Endothelial cell of umbilical vein (primary cell): ENCODE results near the gene UBE2M. TPM values are rescaled to one million over a fixed set of nuclear protein-coding genes. Genes with fewer than 3 reads are reported as not detected.
"Not testable (repeated sequence)": the region's sequence is repeated elsewhere in the genome, so short reads cannot be mapped to it uniquely, and the experiment has no call there.

ENCODE experiments used
- BruUV-seq: library from RNA; stranded (reverse); fragments of 400-500 nt; replicated peaks from 2 replicates; lab custom pipeline; 2021; lab: Mats Ljungman, UMichigan
- CTCF ChIA-PET: fragments of 300-600, 350-600 bp; sonication (Branson Sonifier 250); formaldehyde crosslinking; loops from one replicate; lab custom pipeline; 2021; ENCODE audit warnings: antibody characterized with exemption, inconsistent platforms; lab: Charles Lee
- POLR2A ChIA-PET: fragments of 300-600, 350-600 bp; sonication (Branson Sonifier 250); formaldehyde crosslinking; loops from one replicate; lab custom pipeline; 2021; ENCODE audit warnings: antibody characterized with exemption, inconsistent platforms; lab: Charles Lee
- DNase-seq: peaks from one replicate; pipeline ENCODE4 v3.0.0-alpha.2; 2011; ENCODE audit warnings: low read depth, low spot score
- FAIRE-seq: peaks from 2 replicates; lab custom pipeline; 2011; peaks lifted over from hg19 to GRCh38; lab: Jason Lieb, UNC
- H2AFZ ChIP-seq: 2 replicates; pipeline ENCODE4 v1.6.0; 2012; ENCODE audit warnings: low read depth, low read length, control low read depth, inconsistent platforms
- H3K27ac ChIP-seq: 2 replicates; pipeline ENCODE4 v1.5.1; 2011; ENCODE audit warnings: low read depth, mild to moderate bottlenecking, control low read depth, low read length, moderate library complexity; ENCODE audit not compliant: insufficient read depth
- H3K27me3 ChIP-seq, 2 experiments: 2 replicates each; pipeline versions ENCODE4 v1.6.0 to v1.6.1; 2011; ENCODE audit warnings: low read length in 2 of 2, mixed read lengths in 1 of 2; ENCODE audit not compliant: control insufficient read depth in 2 of 2, insufficient read depth in 2 of 2
- H3K36me3 ChIP-seq, 2 experiments: 2 replicates in 1 of 2; 3 replicates in 1 of 2; pipeline ENCODE4 v1.5.1; 2011; ENCODE audit warnings: low read length in 2 of 2, mild to moderate bottlenecking in 1 of 2, moderate library complexity in 1 of 2; ENCODE audit not compliant: control insufficient read depth in 2 of 2, insufficient read depth in 2 of 2; ENCODE audit errors: extremely low read depth in 1 of 2
- H3K4me1 ChIP-seq: 3 replicates; pipeline ENCODE4 v1.5.1; 2011; ENCODE audit warnings: mild to moderate bottlenecking, low read length; ENCODE audit not compliant: control insufficient read depth, insufficient read depth; ENCODE audit errors: extremely low read depth
- H3K4me2 ChIP-seq: 2 replicates; pipeline ENCODE4 v1.6.1; 2011; ENCODE audit warnings: low read length, control low read depth, mixed read lengths; ENCODE audit not compliant: insufficient read depth
- H3K4me3 ChIP-seq, 3 experiments: fragments of 200-600 bp in 1 of 3; sonication (generic), shearing (Covaris generic) in 1 of 3; replicated peaks in 1 of 3; 2 replicates each; pipeline ENCODE4 v1.5.1; 2011 to 2016; ENCODE audit warnings: control low read depth in 3 of 3, low read length in 3 of 3, mild to moderate bottlenecking in 2 of 3, inconsistent platforms in 1 of 3, low read depth in 1 of 3, moderate library complexity in 1 of 3; ENCODE audit not compliant: insufficient read depth in 1 of 3
- H3K79me2 ChIP-seq: 2 replicates; pipeline ENCODE4 v1.6.0; 2012; ENCODE audit warnings: low read length, inconsistent platforms; ENCODE audit not compliant: control insufficient read depth, insufficient read depth
- H3K9ac ChIP-seq: replicated peaks from 2 replicates; pipeline ENCODE3; 2011; ENCODE audit warnings: low read length, control low read depth; ENCODE audit not compliant: insufficient read depth; ENCODE audit errors: extremely low read depth
- H3K9me1 ChIP-seq: replicated peaks from 3 replicates; pipeline ENCODE4 v1.6.0; 2011; ENCODE audit warnings: mild to moderate bottlenecking, low read length; ENCODE audit not compliant: control insufficient read depth, insufficient read depth; ENCODE audit errors: extremely low read depth
- H3K9me3 ChIP-seq: replicated peaks from 2 replicates; pipeline ENCODE4 v1.5.1; 2012; ENCODE audit warnings: low read length, inconsistent platforms; ENCODE audit not compliant: control insufficient read depth, insufficient read depth
- H4K20me1 ChIP-seq: replicated peaks from 2 replicates; pipeline ENCODE3; 2011; ENCODE audit warnings: mild to moderate bottlenecking, low read length; ENCODE audit not compliant: control insufficient read depth, insufficient read depth; ENCODE audit errors: extremely low read depth
- EZH2 ChIP-seq: IDR thresholded peaks from 2 replicates; pipeline ENCODE4 v1.6.1; 2012; ENCODE audit warnings: borderline replicate concordance, low read depth, mild to moderate bottlenecking, moderate library complexity, low read length, inconsistent platforms; ENCODE audit not compliant: severe bottlenecking
- FOS ChIP-seq: IDR thresholded peaks from 2 replicates; pipeline ENCODE4 v1.6.1; 2011; ENCODE audit warnings: mild to moderate bottlenecking, low read length, moderate library complexity, borderline replicate concordance; ENCODE audit not compliant: insufficient read depth
- GATA2 ChIP-seq: IDR thresholded peaks from 2 replicates; pipeline ENCODE4 v1.7.0; 2011; ENCODE audit warnings: low read depth, mild to moderate bottlenecking, moderate library complexity, mixed read lengths, low read length; ENCODE audit not compliant: insufficient read length, insufficient read depth
- JUN ChIP-seq: IDR thresholded peaks from 2 replicates; pipeline ENCODE4 v1.6.1; 2011; ENCODE audit warnings: borderline replicate concordance, low read depth; ENCODE audit not compliant: insufficient read length, insufficient read depth
- MYC ChIP-seq: IDR thresholded peaks from one replicate; pipeline ENCODE4 v1.6.1; 2011; ENCODE audit warnings: mild to moderate bottlenecking, low read depth, low read length
- POLR2A ChIP-seq: IDR thresholded peaks from 2 replicates; pipeline ENCODE4 v1.6.1; 2012; ENCODE audit warnings: low read depth, mild to moderate bottlenecking, control low read depth, low read length
- POLR2AphosphoS5 ChIP-seq: IDR thresholded peaks from 2 replicates; pipeline ENCODE4 v1.6.1; 2012; ENCODE audit warnings: low read depth, mild to moderate bottlenecking, control low read depth, low read length, moderate library complexity; ENCODE audit not compliant: insufficient read depth
- dilution Hi-C: fragments of 300-500 bp; cut with MboI; formaldehyde crosslinking; loops from one replicate; pipeline ENCODE4 v1.15.0; 2019; ENCODE audit warnings: low sequenced_read_pairs; ENCODE audit not compliant: extremely low pct_ligation_motif_present
- intact Hi-C: fragments of 100-400 bp; cut with micrococcal nuclease; formaldehyde crosslinking; loops from one replicate; pipeline ENCODE4 v1.10.0; 2022
- polyA plus RNA-seq, 4 experiments: library from polyadenylated mRNA; depleted of rRNA in 3 of 4; stranded (reverse) in 3 of 4; unstranded in 1 of 4; fragments of >200 nt; gene quantifications; 2 replicates each; pipeline versions ENCODE4 v1.2.1 to v1.2.3, GENCODE V29; 2011 to 2012; ENCODE audit warnings: missing spikeins in 1 of 4
- total RNA-seq: library from RNA; stranded (reverse); gene quantifications from 2 replicates; pipeline ENCODE4 v1.2.3, GENCODE V29; 2021
- TF ChIP-seq, protein P1 (sequence below): IDR thresholded peaks from 2 replicates; pipeline ENCODE4 v1.6.1; 2011; ENCODE audit not compliant: insufficient read depth, insufficient read length
- TF ChIP-seq, protein P2 (sequence below), 2 donors: IDR thresholded peaks; 1 replicate in 1 of 2; 2 replicates in 1 of 2; pipeline ENCODE4 v1.5.1; 2011; ENCODE audit warnings: low read length in 2 of 2, mild to moderate bottlenecking in 2 of 2, moderate library complexity in 2 of 2, control low read depth in 1 of 2, inconsistent platforms in 1 of 2, low read depth in 1 of 2; ENCODE audit not compliant: insufficient read depth in 1 of 2; ENCODE audit errors: extremely low read depth in 1 of 2

UBE2M gene
- total and polyA plus RNA-seq, 2 donors (not counting 3 experiments of a cell fraction or from before 2014, with no cell fraction given): 87.8 to 102 TPM

- Histone ChIP-seq H3K36me3 (peaks cover 0 to 11% of the 10 kb centered on the region in 2 experiments), H3K27me3 (no peaks in the 10 kb centered on the region), H3K4me2 (no peak overlapping the region), H3K9ac (no peak overlapping the region), H4K20me1 (no peaks in the 10 kb centered on the region), H3K27ac (no peak overlapping the region), H3K9me3 (no peaks in the 10 kb centered on the region), H2AFZ (no peak overlapping the region), H3K4me3 (no peak overlapping the region), H3K9me1 (no peaks in the 10 kb centered on the region), H3K4me1 (peaks cover 12% of the 10 kb centered on the region), H3K79me2 (peaks cover 13% of the 10 kb centered on the region)
- ChIA-PET POLR2A (no interaction called here), CTCF (interaction anchor here (1.7 to 8.9 kb wide), 2 partner anchors 59 to 64 kb away, joined by 7 to 111 read pairs; partner anchors contain the start of gene ZBTB45)
- no TSS peak for BruUV-seq
- intact Hi-C loops: no loop called here
- no peak for TF ChIP-seq MYC
- TF ChIP-seq, protein P1, sequence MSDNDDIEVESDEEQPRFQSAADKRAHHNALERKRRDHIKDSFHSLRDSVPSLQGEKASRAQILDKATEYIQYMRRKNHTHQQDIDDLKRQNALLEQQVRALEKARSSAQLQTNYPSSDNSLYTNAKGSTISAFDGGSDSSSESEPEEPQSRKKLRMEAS: no peak
- TF ChIP-seq JUN: no peak
- no peak for TF ChIP-seq FOS
- TF ChIP-seq, protein P2, sequence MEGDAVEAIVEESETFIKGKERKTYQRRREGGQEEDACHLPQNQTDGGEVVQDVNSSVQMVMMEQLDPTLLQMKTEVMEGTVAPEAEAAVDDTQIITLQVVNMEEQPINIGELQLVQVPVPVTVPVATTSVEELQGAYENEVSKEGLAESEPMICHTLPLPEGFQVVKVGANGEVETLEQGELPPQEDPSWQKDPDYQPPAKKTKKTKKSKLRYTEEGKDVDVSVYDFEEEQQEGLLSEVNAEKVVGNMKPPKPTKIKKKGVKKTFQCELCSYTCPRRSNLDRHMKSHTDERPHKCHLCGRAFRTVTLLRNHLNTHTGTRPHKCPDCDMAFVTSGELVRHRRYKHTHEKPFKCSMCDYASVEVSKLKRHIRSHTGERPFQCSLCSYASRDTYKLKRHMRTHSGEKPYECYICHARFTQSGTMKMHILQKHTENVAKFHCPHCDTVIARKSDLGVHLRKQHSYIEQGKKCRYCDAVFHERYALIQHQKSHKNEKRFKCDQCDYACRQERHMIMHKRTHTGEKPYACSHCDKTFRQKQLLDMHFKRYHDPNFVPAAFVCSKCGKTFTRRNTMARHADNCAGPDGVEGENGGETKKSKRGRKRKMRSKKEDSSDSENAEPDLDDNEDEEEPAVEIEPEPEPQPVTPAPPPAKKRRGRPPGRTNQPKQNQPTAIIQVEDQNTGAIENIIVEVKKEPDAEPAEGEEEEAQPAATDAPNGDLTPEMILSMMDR (IDR thresholded peaks at IDR 0.05; ENCODE audit: extremely low read depth in 1 of 2, insufficient read depth in 1 of 2, low read depth in 1 of 2, low read length in 2 of 2): no peak
- no peak for TF ChIP-seq GATA2
- no peak for TF ChIP-seq EZH2
- TF ChIP-seq POLR2A: no peak
- TF ChIP-seq POLR2AphosphoS5: no peak
- dilution Hi-C loops: no loop called here
- no peak for FAIRE-seq
- DNase-seq: no peak
Measured at GRCh38 chr19:58578012-58578925, 19.9 kb upstream of the UBE2M start.

DNA sequence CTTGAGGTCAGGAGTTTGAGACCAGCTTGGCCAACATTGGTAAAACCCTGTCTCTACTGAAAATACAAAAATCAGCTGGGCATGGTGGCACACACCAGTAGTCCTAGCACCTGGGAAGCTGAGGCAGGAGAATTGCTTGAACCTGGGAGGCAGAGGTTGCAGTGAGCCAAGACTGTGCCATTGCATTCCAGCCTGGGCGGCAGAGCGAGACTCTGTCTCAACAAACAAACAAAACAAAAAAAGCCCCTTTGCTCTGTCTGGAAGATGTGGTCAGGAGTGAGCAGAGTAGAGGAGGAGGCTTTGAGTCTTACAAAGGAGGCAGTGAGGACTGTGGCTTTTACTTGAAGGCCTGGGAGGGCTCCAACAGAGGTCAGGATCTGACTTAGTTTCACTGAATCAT, 19.2 kb upstream of the UBE2M start:
- CTCF ChIA-PET: interaction anchor here (1.7 to 8.9 kb wide), 2 partner anchors 58 to 63 kb away, joined by 7 to 111 read pairs; partner anchors contain the start of gene ZBTB45
- H3K9ac ChIP-seq, BruUV-seq, POLR2A ChIA-PET, FAIRE-seq, H2AFZ ChIP-seq, intact Hi-C loops, H4K20me1 ChIP-seq, H3K4me3 ChIP-seq, H3K27ac ChIP-seq, H3K4me2 ChIP-seq, H3K36me3 ChIP-seq, DNase-seq, H3K27me3 ChIP-seq, H3K9me3 ChIP-seq, dilution Hi-C loops, H3K9me1 ChIP-seq: not testable (repeated sequence)
- peaks cover 13% of the 10 kb centered on the region for H3K79me2 ChIP-seq
- H3K4me1 ChIP-seq: peaks cover 12% of the 10 kb centered on the region
